ENCODE measurements around the gene SERPING1. TPM values are rescaled to one million over a fixed set of nuclear protein-coding genes. Genes with fewer than 3 reads are reported as not detected.

SERPING1 gene
- total and polyA plus RNA-seq, 2 of the 13 experiments (the other 11 are each of a cell fraction or from before 2014, with no cell fraction given) = 2.0 to 10.4 TPM

DNA sequence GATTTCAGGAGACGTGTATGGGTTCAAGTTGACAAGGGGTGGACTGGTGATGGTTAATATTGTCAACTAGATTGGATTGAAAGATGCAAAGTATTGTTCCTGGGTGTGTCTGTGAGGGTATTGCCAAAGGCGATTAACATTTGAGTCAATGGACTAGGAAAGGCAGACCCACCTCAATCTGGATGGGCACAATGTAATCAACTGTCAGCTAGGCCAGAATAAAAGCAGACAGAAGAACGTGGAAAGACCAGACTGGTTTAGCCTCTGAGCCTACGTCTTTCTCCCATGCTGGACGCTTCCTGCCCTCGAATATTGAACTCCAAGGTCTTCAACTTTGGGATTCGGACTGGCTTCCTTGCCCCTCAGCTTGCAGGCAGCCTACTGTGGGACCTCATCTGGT is 53.9 kb downstream of the SERPING1 start:
- no peak overlapping the region for H3K27ac ChIP-seq (ENCODE audit: extremely low read length, insufficient read depth, low read length)
- no peak overlapping the region for H3K4me2 ChIP-seq (ENCODE audit: low read depth, low read length)
- no peak for TF ChIP-seq ONECUT2 (CRISPR knock-in tag; IDR thresholded peaks at IDR 0.05)
- TF ChIP-seq, protein P1, sequence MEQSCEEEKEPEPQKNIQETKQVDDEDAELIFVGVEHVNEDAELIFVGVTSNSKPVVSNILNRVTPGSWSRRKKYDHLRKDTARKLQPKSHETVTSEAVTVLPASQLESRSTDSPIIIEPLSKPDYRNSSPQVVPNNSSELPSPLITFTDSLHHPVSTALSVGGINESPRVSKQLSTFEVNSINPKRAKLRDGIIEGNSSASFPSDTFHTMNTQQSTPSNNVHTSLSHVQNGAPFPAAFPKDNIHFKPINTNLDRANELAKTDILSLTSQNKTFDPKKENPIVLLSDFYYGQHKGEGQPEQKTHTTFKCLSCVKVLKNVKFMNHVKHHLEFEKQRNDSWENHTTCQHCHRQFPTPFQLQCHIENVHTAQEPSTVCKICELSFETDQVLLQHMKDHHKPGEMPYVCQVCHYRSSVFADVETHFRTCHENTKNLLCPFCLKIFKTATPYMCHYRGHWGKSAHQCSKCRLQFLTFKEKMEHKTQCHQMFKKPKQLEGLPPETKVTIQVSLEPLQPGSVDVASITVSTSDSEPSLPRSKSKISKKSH (CRISPR knock-in tag; IDR thresholded peaks at IDR 0.05; ENCODE audit: borderline replicate concordance) = no peak
- TF ChIP-seq, protein P2, sequence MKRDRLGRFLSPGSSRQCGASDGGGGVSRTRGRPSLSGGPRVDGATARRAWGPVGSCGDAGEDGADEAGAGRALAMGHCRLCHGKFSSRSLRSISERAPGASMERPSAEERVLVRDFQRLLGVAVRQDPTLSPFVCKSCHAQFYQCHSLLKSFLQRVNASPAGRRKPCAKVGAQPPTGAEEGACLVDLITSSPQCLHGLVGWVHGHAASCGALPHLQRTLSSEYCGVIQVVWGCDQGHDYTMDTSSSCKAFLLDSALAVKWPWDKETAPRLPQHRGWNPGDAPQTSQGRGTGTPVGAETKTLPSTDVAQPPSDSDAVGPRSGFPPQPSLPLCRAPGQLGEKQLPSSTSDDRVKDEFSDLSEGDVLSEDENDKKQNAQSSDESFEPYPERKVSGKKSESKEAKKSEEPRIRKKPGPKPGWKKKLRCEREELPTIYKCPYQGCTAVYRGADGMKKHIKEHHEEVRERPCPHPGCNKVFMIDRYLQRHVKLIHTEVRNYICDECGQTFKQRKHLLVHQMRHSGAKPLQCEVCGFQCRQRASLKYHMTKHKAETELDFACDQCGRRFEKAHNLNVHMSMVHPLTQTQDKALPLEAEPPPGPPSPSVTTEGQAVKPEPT (CRISPR knock-in tag; IDR thresholded peaks at IDR 0.05; ENCODE audit: low read depth) = no peak
- TF ChIP-seq ZNF7 (CRISPR knock-in tag; IDR thresholded peaks at IDR 0.05) = 0 out of 2 replicates have a peak, but pooled peaks have one; percentile 29
- no peak for TF ChIP-seq ZC3H4 (CRISPR knock-in tag; IDR thresholded peaks at IDR 0.05; ENCODE audit: borderline replicate concordance)
- TF ChIP-seq, protein P3, sequence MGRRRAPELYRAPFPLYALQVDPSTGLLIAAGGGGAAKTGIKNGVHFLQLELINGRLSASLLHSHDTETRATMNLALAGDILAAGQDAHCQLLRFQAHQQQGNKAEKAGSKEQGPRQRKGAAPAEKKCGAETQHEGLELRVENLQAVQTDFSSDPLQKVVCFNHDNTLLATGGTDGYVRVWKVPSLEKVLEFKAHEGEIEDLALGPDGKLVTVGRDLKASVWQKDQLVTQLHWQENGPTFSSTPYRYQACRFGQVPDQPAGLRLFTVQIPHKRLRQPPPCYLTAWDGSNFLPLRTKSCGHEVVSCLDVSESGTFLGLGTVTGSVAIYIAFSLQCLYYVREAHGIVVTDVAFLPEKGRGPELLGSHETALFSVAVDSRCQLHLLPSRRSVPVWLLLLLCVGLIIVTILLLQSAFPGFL (CRISPR knock-in tag; IDR thresholded peaks at IDR 0.05) = no peak
- no peak for TF ChIP-seq MIER2 (CRISPR knock-in tag; IDR thresholded peaks at IDR 0.05)
- DNase-seq (ENCODE audit: low spot score) = no peak
- H3K9me3 ChIP-seq (ENCODE audit: low read length) = no peaks in the 10 kb centered on the region
- WGBS (ENCODE audit: low lambda C conversion rate) = 54% methylated on average over 7 of the region's 7 CpGs
- H3K9ac ChIP-seq (ENCODE audit: insufficient read depth, low read depth, low read length) = no peak overlapping the region
- ATAC-seq = no peak
- no peak overlapping the region for H2AFZ ChIP-seq (ENCODE audit: low read length)
- CTCF ChIA-PET (ENCODE audit: low intra/inter-chr PET ratio, low total read pairs) = no interaction called here
- H3K79me2 ChIP-seq (ENCODE audit: insufficient read depth, low read length) = no peaks in the 10 kb centered on the region
- in situ Hi-C loops (cut with HindIII; ENCODE audit: extremely low pct_ligation_motif_present, low pct_unique_long_range_greater_than_20kb) (loop anchor here (25.0 kb wide), 2 partner anchors 636 to 861 kb away; partner anchors contain the start of gene OR5B21), intact Hi-C loops (cut with micrococcal nuclease; ENCODE audit: unreplicated experiment) (no loop called here)
- FAIRE-seq = no peak
- no peaks in the 10 kb centered on the region for H3K36me3 ChIP-seq (replicated peaks in 1 of 2; ENCODE audit: control insufficient read depth in 1 of 2, insufficient read depth in 2 of 2, low read length in 2 of 2)
- no TSS peak for BruUV-seq (replicated peaks)
- no peak overlapping the region for H3K4me3 ChIP-seq (replicated peaks in 1 of 3; ENCODE audit: insufficient read depth in 1 of 3, low read depth in 2 of 3, low read length in 3 of 3)
- POLR2A ChIA-PET = no interaction called here
- H3K4me1 ChIP-seq (ENCODE audit: insufficient read depth, low read length) = peaks cover 8% of the 10 kb centered on the region
- no peaks in the 10 kb centered on the region for H4K20me1 ChIP-seq (ENCODE audit: insufficient read depth, low read length)
- H3K27me3 ChIP-seq (ENCODE audit: control insufficient read depth in 1 of 2, insufficient read depth in 2 of 2, low read length in 2 of 2) = peaks cover 5 to 36% of the 10 kb centered on the region in 2 experiments
